HEK293 (cell line): ENCODE results near the gene STUB1.

Source experiments
- EGR2 ChIP-seq: fragments of 450-650 bp; formaldehyde crosslinking; IDR thresholded peaks from 2 replicates; pipeline ENCODE4 v1.5.1; 2016; ENCODE audit warnings: low read depth, missing biosample characterization, missing genetic modification characterization
- HOXD13 ChIP-seq: sonication (generic); formaldehyde crosslinking; IDR thresholded peaks from 2 replicates; pipeline ENCODE4 v1.8.0; 2022; ENCODE audit warnings: missing genetic modification reagents, borderline replicate concordance
- KLF7 ChIP-seq: fragments of 450-650 bp; formaldehyde crosslinking; IDR thresholded peaks from 2 replicates; pipeline ENCODE4 v1.5.1; 2016; ENCODE audit warnings: missing biosample characterization, missing genetic modification characterization, borderline replicate concordance
- RBAK ChIP-seq: fragments of 450-650 bp; formaldehyde crosslinking; IDR thresholded peaks from 2 replicates; pipeline ENCODE4 v1.5.1; 2016; ENCODE audit warnings: missing biosample characterization, missing genetic modification characterization
- SP3 ChIP-seq: fragments of 450-650 bp; formaldehyde crosslinking; IDR thresholded peaks from 2 replicates; pipeline ENCODE4 v1.5.1; 2016; ENCODE audit warnings: missing biosample characterization, missing genetic modification characterization
- ZBTB20 ChIP-seq: fragments of 450-650 bp; formaldehyde crosslinking; IDR thresholded peaks from 2 replicates; pipeline ENCODE4 v1.5.1; 2016; ENCODE audit warnings: missing biosample characterization, missing genetic modification characterization
- ZNF112 ChIP-seq: fragments of 450-650 bp; formaldehyde crosslinking; IDR thresholded peaks from 2 replicates; pipeline ENCODE4 v1.5.0; 2017; ENCODE audit warnings: missing biosample characterization, missing genetic modification characterization
- ZNF114 ChIP-seq: fragments of 450-650 bp; formaldehyde crosslinking; IDR thresholded peaks from 2 replicates; pipeline ENCODE4 v1.5.0; 2017; ENCODE audit warnings: missing biosample characterization, missing genetic modification characterization
- ZNF157 ChIP-seq: fragments of 450-650 bp; formaldehyde crosslinking; IDR thresholded peaks from 2 replicates; pipeline ENCODE4 v1.5.1; 2016; ENCODE audit warnings: missing biosample characterization, missing genetic modification characterization
- ZNF18 ChIP-seq: fragments of 450-650 bp; formaldehyde crosslinking; IDR thresholded peaks from 2 replicates; pipeline ENCODE4 v1.5.1; 2016; ENCODE audit warnings: missing biosample characterization, missing genetic modification characterization
- ZNF19 ChIP-seq: fragments of 450-650 bp; formaldehyde crosslinking; IDR thresholded peaks from 2 replicates; pipeline ENCODE4; 2016; ENCODE audit warnings: missing biosample characterization, missing genetic modification characterization, low read depth
- ZNF202 ChIP-seq: fragments of 450-650 bp; formaldehyde crosslinking; IDR thresholded peaks from 2 replicates; pipeline ENCODE4 v1.5.1; 2016; ENCODE audit warnings: missing biosample characterization, missing genetic modification characterization, borderline replicate concordance
- ZNF214 ChIP-seq: fragments of 450-650 bp; formaldehyde crosslinking; IDR thresholded peaks from 2 replicates; pipeline ENCODE4 v1.5.1; 2017; ENCODE audit warnings: missing biosample characterization, mild to moderate bottlenecking, missing genetic modification characterization, borderline replicate concordance
- ZNF239 ChIP-seq: fragments of 450-650 bp; formaldehyde crosslinking; IDR thresholded peaks from 2 replicates; pipeline ENCODE4 v1.5.1; 2016; ENCODE audit warnings: missing biosample characterization, missing genetic modification characterization
- ZNF248 ChIP-seq: fragments of 450-650 bp; formaldehyde crosslinking; IDR thresholded peaks from 2 replicates; pipeline ENCODE4 v1.5.1; 2017; ENCODE audit warnings: missing biosample characterization, missing genetic modification characterization
- ZNF335 ChIP-seq: fragments of 450-650 bp; formaldehyde crosslinking; conservative IDR thresholded peaks from 2 replicates; pipeline ENCODE4 v1.5.1; 2016; ENCODE audit warnings: missing biosample characterization, missing genetic modification characterization
- ZNF341 ChIP-seq: fragments of 450-650 bp; formaldehyde crosslinking; IDR thresholded peaks from 2 replicates; pipeline ENCODE4; 2016; ENCODE audit warnings: low read depth, missing biosample characterization, missing genetic modification characterization
- ZNF350 ChIP-seq: fragments of 450-650 bp; formaldehyde crosslinking; IDR thresholded peaks from 2 replicates; pipeline ENCODE4 v1.5.0; 2017; ENCODE audit warnings: missing biosample characterization, mild to moderate bottlenecking, missing genetic modification characterization
- ZNF404 ChIP-seq: fragments of 450-650 bp; formaldehyde crosslinking; IDR thresholded peaks from 2 replicates; pipeline ENCODE4 v1.5.1; 2017; ENCODE audit warnings: missing biosample characterization, missing genetic modification characterization
- ZNF544 ChIP-seq: fragments of 450-650 bp; formaldehyde crosslinking; IDR thresholded peaks from 2 replicates; pipeline ENCODE4 v1.5.0; 2017; ENCODE audit warnings: missing biosample characterization, missing genetic modification characterization
- ZNF560 ChIP-seq: fragments of 450-650 bp; formaldehyde crosslinking; IDR thresholded peaks from 2 replicates; pipeline ENCODE4 v1.5.1; 2017; ENCODE audit warnings: missing biosample characterization, missing genetic modification characterization, borderline replicate concordance
- ZNF624 ChIP-seq: fragments of 450-650 bp; formaldehyde crosslinking; IDR thresholded peaks from 2 replicates; pipeline ENCODE4 v1.5.1; 2017; ENCODE audit warnings: missing biosample characterization, missing genetic modification characterization
- ZNF645 ChIP-seq: fragments of 450-650 bp; formaldehyde crosslinking; IDR thresholded peaks from 2 replicates; pipeline ENCODE4; 2016; ENCODE audit warnings: missing biosample characterization, missing genetic modification characterization
- ZNF76 ChIP-seq: fragments of 450-650 bp; formaldehyde crosslinking; IDR thresholded peaks from 2 replicates; pipeline ENCODE4; 2016; ENCODE audit warnings: low read depth, missing biosample characterization, missing genetic modification characterization, borderline replicate concordance
- ZNF768 ChIP-seq: fragments of 450-650 bp; formaldehyde crosslinking; IDR thresholded peaks from 2 replicates; pipeline ENCODE4 v1.5.1; 2018; ENCODE audit warnings: missing biosample characterization, mild to moderate bottlenecking, missing genetic modification characterization
- ZSCAN4 ChIP-seq: fragments of 450-650 bp; formaldehyde crosslinking; IDR thresholded peaks from 2 replicates; pipeline ENCODE4 v1.5.1; 2017; ENCODE audit warnings: missing biosample characterization, missing genetic modification characterization
- TF ChIP-seq, protein P1 (sequence below): fragments of 450-650 bp; formaldehyde crosslinking; IDR thresholded peaks from 2 replicates; pipeline ENCODE4 v1.5.1; 2016; ENCODE audit warnings: missing biosample characterization, missing genetic modification characterization
- TF ChIP-seq, protein P2 (sequence below): fragments of 450-650 bp; formaldehyde crosslinking; IDR thresholded peaks from 2 replicates; pipeline ENCODE4 v1.5.1; 2017; ENCODE audit warnings: missing biosample characterization, missing genetic modification characterization
- TF ChIP-seq, protein P3 (sequence below): fragments of 450-650 bp; formaldehyde crosslinking; IDR thresholded peaks from 2 replicates; pipeline ENCODE4 v1.5.1; 2016; ENCODE audit warnings: missing biosample characterization, missing genetic modification characterization, borderline replicate concordance

STUB1 gene

DNA sequence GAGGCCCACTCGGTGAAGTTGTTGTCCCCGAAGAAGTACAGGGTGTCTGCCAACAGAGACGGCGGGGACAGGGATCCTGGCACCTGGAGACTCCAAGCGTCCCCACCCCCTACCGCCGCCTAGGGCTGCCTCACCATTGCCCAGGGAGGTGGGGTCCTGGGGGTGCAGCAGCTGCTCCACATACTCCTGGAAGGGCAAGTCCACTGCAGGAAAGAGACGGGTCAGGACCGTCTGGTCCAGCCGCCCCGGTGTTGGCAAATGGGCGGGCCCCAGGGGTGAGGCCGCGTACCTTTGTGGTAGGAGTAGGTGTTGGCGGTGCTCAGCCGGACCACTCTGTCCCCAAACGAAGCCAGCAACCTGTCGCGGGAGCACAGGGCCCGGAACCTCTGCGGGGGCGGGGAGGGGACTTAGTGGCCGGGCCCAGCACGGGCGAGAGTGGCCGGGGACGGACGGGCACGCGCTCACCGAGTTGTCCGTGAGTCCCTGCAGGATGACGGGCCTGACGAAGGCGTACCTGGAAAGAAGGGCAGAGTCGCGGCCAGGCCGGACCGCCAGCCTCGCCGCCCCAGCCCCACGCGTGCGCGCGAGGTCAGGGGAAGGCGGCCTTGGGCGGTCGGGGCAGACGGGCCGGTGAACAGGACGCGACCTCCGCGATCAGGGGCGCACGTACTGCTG is 3.3 kb downstream of the STUB1 start (continued):
- TF ChIP-seq ZNF645 (tag by site-specific recombination) (0 out of 2 replicates have a peak, but pooled peaks have one; percentile 55), ZNF157 (tag by site-specific recombination) (no peak), ZNF112 (no peak), ZNF248 (no peak), ZNF544 (tag by site-specific recombination) (no peak), HOXD13 (no peak), ZNF560 (no peak), ZNF114 (tag by site-specific recombination) (no peak), ZNF239 (tag by site-specific recombination) (no peak; the same call in 1 of the 2 replicates), RBAK (tag by site-specific recombination) (no peak), ZNF202 (tag by site-specific recombination) (no peak), ZNF341 (tag by site-specific recombination) (peak; percentile 70), ZNF350 (no peak), ZBTB20 (tag by site-specific recombination) (peak; percentile 48; the same call in 1 of the 2 replicates), ZSCAN4 (tag by site-specific recombination) (no peak; the same call in 1 of the 2 replicates), ZNF18 (tag by site-specific recombination) (no peak), SP3 (tag by site-specific recombination) (peak; percentile 61), ZNF624 (tag by site-specific recombination) (no peak), EGR2 (tag by site-specific recombination) (peak; percentile 82; the same call in 1 of the 2 replicates), ZNF768 (tag by site-specific recombination) (no peak), ZNF335 (tag by site-specific recombination) (peak; percentile 57), ZNF404 (tag by site-specific recombination) (no peak), KLF7 (tag by site-specific recombination) (0 out of 2 replicates have a peak, but pooled peaks have one; percentile 51), ZNF19 (no peak), ZNF214 (no peak), ZNF76 (no peak)
- TF ChIP-seq, protein P1, sequence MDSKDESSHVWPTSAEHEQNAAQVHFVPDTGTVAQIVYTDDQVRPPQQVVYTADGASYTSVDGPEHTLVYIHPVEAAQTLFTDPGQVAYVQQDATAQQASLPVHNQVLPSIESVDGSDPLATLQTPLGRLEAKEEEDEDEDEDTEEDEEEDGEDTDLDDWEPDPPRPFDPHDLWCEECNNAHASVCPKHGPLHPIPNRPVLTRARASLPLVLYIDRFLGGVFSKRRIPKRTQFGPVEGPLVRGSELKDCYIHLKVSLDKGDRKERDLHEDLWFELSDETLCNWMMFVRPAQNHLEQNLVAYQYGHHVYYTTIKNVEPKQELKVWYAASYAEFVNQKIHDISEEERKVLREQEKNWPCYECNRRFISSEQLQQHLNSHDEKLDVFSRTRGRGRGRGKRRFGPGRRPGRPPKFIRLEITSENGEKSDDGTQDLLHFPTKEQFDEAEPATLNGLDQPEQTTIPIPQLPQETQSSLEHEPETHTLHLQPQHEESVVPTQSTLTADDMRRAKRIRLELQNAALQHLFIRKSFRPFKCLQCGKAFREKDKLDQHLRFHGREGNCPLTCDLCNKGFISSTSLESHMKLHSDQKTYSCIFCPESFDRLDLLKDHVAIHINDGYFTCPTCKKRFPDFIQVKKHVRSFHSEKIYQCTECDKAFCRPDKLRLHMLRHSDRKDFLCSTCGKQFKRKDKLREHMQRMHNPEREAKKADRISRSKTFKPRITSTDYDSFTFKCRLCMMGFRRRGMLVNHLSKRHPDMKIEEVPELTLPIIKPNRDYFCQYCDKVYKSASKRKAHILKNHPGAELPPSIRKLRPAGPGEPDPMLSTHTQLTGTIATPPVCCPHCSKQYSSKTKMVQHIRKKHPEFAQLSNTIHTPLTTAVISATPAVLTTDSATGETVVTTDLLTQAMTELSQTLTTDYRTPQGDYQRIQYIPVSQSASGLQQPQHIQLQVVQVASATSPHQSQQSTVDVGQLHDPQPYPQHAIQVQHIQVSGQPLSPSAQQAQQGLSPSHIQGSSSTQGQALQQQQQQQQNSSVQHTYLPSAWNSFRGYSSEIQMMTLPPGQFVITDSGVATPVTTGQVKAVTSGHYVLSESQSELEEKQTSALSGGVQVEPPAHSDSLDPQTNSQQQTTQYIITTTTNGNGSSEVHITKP (tag by site-specific recombination): peak; percentile 96
- TF ChIP-seq, protein P2, sequence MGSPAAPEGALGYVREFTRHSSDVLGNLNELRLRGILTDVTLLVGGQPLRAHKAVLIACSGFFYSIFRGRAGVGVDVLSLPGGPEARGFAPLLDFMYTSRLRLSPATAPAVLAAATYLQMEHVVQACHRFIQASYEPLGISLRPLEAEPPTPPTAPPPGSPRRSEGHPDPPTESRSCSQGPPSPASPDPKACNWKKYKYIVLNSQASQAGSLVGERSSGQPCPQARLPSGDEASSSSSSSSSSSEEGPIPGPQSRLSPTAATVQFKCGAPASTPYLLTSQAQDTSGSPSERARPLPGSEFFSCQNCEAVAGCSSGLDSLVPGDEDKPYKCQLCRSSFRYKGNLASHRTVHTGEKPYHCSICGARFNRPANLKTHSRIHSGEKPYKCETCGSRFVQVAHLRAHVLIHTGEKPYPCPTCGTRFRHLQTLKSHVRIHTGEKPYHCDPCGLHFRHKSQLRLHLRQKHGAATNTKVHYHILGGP (tag by site-specific recombination): no peak
- TF ChIP-seq, protein P3, sequence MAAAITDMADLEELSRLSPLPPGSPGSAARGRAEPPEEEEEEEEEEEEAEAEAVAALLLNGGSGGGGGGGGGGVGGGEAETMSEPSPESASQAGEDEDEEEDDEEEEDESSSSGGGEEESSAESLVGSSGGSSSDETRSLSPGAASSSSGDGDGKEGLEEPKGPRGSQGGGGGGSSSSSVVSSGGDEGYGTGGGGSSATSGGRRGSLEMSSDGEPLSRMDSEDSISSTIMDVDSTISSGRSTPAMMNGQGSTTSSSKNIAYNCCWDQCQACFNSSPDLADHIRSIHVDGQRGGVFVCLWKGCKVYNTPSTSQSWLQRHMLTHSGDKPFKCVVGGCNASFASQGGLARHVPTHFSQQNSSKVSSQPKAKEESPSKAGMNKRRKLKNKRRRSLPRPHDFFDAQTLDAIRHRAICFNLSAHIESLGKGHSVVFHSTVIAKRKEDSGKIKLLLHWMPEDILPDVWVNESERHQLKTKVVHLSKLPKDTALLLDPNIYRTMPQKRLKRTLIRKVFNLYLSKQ (tag by site-specific recombination): no peak
